ENCODE data around the gene BACH2. TPM values are rescaled to one million over a fixed set of nuclear protein-coding genes. Genes with fewer than 3 reads are reported as not detected.

The BACH2 gene
- polyA plus RNA-seq, 1 donor from 2014 or later, result 21.2 TPM

DNA sequence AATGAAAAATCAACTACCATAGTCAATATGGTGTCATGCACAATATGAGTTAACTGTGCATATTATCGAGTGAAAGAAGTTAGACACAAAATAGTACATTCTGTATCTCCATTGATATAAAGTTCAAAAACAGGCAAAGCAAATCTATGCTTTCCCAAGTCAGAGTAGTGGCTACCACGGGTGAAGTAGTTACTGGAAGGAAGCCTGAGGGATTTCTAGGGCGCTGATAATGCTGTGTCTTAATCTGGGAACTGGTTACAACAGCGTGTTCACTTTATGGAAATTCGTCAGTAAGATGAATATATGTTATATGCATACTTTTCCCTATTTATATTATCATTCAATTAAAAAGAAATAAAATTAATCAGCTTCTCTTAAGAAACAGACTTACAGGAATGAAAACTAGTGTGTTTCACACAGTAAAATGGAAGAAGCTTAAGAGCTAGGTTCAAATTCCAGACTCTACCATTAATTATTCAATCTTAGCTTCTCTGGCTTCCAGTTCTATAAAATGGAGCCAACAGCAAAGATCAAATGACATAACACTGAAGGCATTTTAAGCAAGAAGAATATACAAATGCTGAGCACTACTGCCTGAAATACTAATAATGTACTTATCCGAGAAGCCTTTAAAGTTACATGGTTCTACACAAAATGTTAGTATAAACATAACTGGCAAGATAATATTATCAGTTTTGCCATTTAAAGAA is 19.2 kb downstream of the BACH2 start:
- Mint-ChIP-seq H3K4me3 (peak overlapping the region in 1 of 4 donors; percentile 15), H3K9me3 (peaks cover 0 to 4% (median 0%) of the 10 kb centered on the region in 3 donors), H3K27me3 (peaks cover 1% of the 10 kb centered on the region), H3K4me1 (peaks cover 22 to 55% (median 46%) of the 10 kb centered on the region in 3 donors), H3K27ac (peak overlapping the region in 2 of 3 donors; percentile 46 to 68), H3K36me3 (no peaks in the 10 kb centered on the region)

DNA sequence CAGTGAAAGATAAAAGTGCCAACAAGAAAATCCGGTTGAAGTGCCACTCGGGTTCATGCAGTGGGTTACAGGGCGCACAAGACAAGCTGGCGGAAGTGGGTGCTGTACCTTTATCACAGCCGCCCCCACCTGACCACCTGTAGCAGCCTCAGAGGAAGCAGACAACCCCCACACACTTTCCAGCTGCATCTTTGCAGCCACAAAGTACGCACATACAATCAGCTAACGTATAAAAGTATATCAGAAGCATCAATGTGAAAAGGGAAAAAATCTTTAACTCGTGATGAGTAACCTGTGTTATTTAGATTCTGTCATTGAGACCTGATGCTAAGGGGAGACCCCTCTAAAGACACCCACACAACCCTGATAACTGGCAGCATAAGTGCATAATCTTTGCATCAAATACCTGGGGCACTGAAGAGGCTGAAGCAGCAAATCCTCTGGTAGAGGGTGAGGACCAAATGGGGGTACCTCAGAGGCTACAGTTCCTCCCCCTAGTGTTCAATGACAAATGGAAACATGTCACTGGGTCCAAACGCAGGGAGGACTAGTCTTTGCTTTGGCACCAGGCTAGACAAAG is 22.1 kb downstream of the BACH2 start:
- peak overlapping the region; percentile 88 to 98 (median 95) for H3K27ac Mint-ChIP-seq
- peaks cover 10% of the 10 kb centered on the region for H3K36me3 Mint-ChIP-seq
- H3K4me1 Mint-ChIP-seq, result peaks cover 32 to 54% (median 51%) of the 10 kb centered on the region in 3 donors
- peak overlapping the region; percentile 30 to 66 (median 52) for H3K4me3 Mint-ChIP-seq
- H3K27me3 Mint-ChIP-seq, result peaks cover 1% of the 10 kb centered on the region
- peaks cover 0 to 5% (median 2%) of the 10 kb centered on the region in 3 donors for H3K9me3 Mint-ChIP-seq

DNA sequence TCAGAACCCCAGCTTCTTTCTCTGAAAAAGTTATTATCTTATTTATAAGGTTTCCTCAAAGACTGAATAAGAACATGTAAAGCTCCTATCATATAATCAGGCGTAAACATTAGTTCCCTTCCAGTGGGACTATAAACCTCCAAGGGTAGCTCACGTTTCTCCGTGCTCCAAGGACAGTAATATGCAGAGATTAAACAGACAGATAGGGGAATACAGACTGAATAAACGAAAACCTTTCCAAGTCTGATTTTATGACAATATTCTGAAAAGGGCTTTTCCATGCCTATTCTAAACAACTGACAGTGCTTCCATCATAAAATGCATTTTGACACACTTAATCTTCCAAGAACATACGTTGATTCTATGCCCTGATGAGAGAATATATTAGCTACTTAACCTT is 22.8 kb downstream of the BACH2 start:
- H3K9me3 Mint-ChIP-seq, result peaks cover 0 to 5% (median 2%) of the 10 kb centered on the region in 3 donors
- peak overlapping the region in 3 of 4 donors; percentile 41 to 66 (median 64) for H3K4me3 Mint-ChIP-seq
- peaks cover 1% of the 10 kb centered on the region for H3K27me3 Mint-ChIP-seq
- peak overlapping the region; percentile 88 to 98 (median 95) for H3K27ac Mint-ChIP-seq
- H3K36me3 Mint-ChIP-seq, result peaks cover 10% of the 10 kb centered on the region
- peaks cover 32 to 55% (median 51%) of the 10 kb centered on the region in 3 donors for H3K4me1 Mint-ChIP-seq

DNA sequence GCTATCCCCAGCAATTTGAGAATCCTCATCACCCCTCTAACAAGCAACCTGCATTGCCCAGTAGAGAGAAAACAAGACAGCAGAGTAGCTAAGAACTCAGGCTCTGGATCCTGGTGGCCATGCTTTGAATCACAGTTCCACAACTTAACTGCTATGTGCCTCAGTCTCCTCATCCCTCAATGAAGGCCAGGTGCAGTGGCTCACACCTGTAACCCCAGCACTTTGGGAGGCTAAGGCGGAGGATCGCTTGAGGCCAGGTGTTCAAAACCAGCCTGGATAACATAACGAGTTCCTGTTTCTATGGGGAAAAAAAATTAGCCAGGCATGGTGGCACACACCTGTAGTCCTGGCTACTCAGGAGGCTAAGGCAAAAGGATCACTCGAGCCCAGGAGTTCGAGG is 23.7 kb downstream of the BACH2 start:
- peak overlapping the region; percentile 88 to 95 (median 91) for H3K27ac Mint-ChIP-seq
- peaks cover 10% of the 10 kb centered on the region for H3K36me3 Mint-ChIP-seq
- H3K9me3 Mint-ChIP-seq, result peaks cover 0 to 5% (median 2%) of the 10 kb centered on the region in 3 donors
- H3K4me3 Mint-ChIP-seq, result peak overlapping the region in 2 of 4 donors; percentile 0 to 23
- H3K4me1 Mint-ChIP-seq, result peaks cover 32 to 53% (median 44%) of the 10 kb centered on the region in 3 donors
- peaks cover 1% of the 10 kb centered on the region for H3K27me3 Mint-ChIP-seq

DNA sequence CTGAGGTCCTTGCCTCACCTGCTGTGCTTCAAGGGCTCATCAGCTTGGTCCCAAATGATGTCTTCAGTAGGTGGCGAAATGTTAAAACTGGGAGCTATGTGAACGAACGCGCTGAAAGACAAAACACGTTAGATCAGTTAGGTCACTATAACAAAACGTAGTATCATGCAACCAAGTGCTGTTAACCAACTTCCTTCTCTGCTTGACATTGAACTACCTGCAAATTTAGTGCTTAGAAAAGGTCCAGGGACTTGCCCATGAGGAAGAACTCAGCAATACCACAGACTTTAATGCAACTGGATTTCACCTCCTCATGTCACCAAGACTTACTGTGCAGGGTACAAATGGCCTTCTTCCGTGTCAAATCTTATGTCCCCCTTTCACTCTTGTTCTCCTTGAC is 24.8 kb downstream of the BACH2 start:
- Mint-ChIP-seq H3K4me3 (peak overlapping the region; percentile 3 to 79 (median 33)), H3K27me3 (peaks cover 1% of the 10 kb centered on the region), H3K4me1 (peaks cover 29 to 53% (median 40%) of the 10 kb centered on the region in 3 donors), H3K27ac (peak overlapping the region; percentile 88 to 95 (median 91)), H3K36me3 (peaks cover 10% of the 10 kb centered on the region), H3K9me3 (peaks cover 0 to 5% (median 2%) of the 10 kb centered on the region in 3 donors)

DNA sequence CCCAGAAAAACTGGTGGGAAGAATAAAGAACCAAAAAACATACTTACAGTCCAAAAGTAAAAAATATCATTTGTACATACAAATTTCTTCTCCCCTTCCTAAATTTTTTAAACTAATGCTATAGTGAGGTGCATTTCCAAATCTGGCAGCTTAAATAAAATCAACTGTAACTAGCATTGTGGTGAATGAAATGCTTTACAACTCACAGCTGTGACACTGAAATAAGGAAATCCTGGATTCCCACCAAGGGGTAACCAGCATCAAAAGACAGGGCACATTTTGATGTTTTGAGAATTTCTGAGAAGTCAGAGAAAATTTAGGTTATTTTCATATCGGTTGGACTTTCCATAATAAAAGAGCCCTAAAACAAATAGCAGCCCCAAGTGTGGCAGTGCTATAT is 27.3 kb downstream of the BACH2 start:
- no peaks in the 10 kb centered on the region for H3K27me3 Mint-ChIP-seq
- H3K27ac Mint-ChIP-seq, result no peak overlapping the region
- H3K36me3 Mint-ChIP-seq, result peaks cover 10% of the 10 kb centered on the region
- peaks cover 23 to 42% (median 36%) of the 10 kb centered on the region in 3 donors for H3K4me1 Mint-ChIP-seq
- no peak overlapping the region for H3K4me3 Mint-ChIP-seq
- H3K9me3 Mint-ChIP-seq, result peaks cover 0 to 5% (median 2%) of the 10 kb centered on the region in 3 donors

DNA sequence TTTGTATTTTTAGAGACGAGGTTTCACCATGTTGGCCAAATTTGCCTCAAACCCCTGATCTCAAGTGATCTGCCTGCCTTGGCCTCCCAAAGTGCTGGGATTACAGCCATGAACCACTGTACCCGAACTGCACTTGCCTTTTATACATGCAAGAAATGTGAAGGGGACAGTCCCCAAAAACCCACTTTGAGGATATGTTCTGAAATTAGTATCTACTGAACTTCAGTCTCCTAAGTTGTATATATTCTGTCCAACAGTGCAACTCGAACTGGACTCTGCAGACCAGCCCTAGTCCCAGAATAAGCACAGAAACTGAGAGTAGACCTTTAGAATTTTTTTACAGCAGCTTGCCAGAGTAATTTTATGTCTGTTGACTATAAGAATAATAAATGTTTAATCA is 28.5 kb downstream of the BACH2 start:
- H3K27me3 Mint-ChIP-seq, result no peaks in the 10 kb centered on the region
- peaks cover 0 to 5% (median 2%) of the 10 kb centered on the region in 3 donors for H3K9me3 Mint-ChIP-seq
- H3K4me3 Mint-ChIP-seq, result no peak overlapping the region
- peaks cover 10% of the 10 kb centered on the region for H3K36me3 Mint-ChIP-seq
- H3K27ac Mint-ChIP-seq, result peak overlapping the region in 2 of 3 donors; percentile 59 to 73
- H3K4me1 Mint-ChIP-seq, result peaks cover 14 to 34% (median 29%) of the 10 kb centered on the region in 3 donors

DNA sequence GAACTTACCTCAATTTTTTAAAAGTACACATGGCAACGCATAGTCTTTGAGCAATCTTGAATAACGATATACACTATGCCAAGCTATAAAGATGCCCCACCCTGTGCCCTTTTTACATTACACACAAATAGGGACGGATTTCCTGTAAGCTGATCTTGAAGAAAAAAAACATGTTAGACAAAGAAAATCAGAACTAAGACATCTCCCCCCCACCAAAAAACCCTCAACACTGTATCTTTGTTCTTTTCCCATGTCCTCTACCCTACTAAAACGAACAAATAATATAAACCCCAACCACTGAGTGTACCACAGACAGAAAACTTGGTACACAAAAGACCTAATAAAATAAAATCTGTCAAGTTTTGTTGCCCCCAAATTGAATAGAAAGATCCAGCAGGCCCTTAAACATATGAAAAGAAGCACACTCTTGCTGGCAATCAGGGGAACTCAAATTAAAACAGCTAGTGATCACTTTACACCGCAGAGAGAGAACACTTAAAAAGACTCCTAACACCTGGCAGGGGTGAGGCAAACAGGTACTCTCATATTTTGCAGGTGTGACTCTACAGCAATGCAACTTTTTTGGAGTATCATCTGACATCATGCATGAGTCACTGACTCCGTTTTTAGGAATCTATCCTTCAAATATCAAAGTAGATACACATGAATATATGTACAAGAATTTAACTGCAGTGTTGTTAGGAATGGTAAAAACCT is 29.6 kb downstream of the BACH2 start:
- H3K27ac Mint-ChIP-seq, result peak overlapping the region in 1 of 3 donors; percentile 39
- H3K27me3 Mint-ChIP-seq, result no peaks in the 10 kb centered on the region
- peak overlapping the region in 2 of 4 donors; percentile 17 to 47 for H3K4me3 Mint-ChIP-seq
- H3K4me1 Mint-ChIP-seq, result peaks cover 7 to 28% (median 18%) of the 10 kb centered on the region in 3 donors
- peaks cover 10% of the 10 kb centered on the region for H3K36me3 Mint-ChIP-seq
- peaks cover 0 to 5% (median 0%) of the 10 kb centered on the region in 3 donors for H3K9me3 Mint-ChIP-seq

DNA sequence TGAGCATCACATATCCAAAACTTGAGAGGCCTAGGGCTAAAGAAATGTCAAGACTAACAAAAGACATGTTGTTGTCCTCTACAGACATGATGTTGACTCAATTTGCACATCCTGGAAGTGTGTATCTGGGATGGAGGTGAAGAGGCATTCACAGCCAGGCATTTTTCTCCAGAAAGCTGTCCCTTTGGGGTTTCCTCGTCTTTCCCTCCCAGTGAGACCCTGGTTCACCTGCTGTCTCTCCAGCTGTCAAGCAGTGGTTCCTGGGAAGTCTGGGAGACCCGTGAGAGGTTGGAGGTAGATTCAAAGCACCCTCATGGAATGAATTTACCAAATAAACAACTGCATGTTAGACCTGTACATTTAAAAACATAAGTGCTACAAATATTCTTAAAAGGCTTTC is 32.1 kb downstream of the BACH2 start:
- no peak overlapping the region for H3K27ac Mint-ChIP-seq
- H3K4me3 Mint-ChIP-seq, result no peak overlapping the region
- peaks cover 2 to 24% (median 16%) of the 10 kb centered on the region in 3 donors for H3K4me1 Mint-ChIP-seq
- H3K36me3 Mint-ChIP-seq, result peaks cover 5% of the 10 kb centered on the region
- no peaks in the 10 kb centered on the region for H3K27me3 Mint-ChIP-seq
- H3K9me3 Mint-ChIP-seq, result no peaks in the 10 kb centered on the region

DNA sequence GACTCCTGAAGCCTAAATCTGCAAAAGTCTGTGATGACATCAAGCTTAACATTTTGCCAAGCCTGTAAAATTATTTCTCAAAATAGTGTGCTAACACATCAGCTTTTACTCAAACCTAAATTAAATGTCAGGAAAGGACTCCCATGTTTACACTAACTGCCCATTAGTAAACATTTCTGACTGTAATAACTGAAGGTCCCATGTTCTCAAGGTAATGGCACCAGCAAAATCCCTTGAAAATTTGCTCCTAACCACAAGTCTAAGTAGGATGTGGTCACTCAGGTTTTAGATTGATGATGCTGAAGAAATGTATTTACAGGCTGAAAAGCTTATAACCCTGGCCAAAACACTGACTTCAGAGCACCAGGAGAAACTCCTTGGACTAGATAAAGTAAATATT is 33.0 kb downstream of the BACH2 start:
- no peaks in the 10 kb centered on the region for H3K27me3 Mint-ChIP-seq
- H3K36me3 Mint-ChIP-seq, result peaks cover 5% of the 10 kb centered on the region
- no peak overlapping the region for H3K4me3 Mint-ChIP-seq
- H3K4me1 Mint-ChIP-seq, result peaks cover 2 to 20% (median 16%) of the 10 kb centered on the region in 3 donors
- H3K9me3 Mint-ChIP-seq, result no peaks in the 10 kb centered on the region
- H3K27ac Mint-ChIP-seq, result no peak overlapping the region

DNA sequence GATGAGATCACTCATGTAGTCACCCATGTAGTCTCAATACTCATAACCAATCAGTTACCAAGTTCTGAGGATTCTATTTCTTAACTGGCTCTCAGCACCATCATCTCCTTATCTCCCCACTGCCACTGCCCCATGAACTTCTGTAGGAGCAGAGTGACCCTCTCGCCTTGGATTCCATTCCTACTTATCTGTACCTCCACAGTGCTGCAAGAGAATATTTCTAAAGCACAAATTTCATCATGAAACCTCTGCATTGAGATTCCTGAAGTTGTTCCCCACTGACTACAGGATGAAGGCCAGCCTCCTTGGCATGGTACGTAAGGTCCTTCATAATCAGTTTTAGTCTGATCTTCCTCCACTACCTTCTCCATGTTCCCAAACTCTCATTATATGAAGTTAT is 34.8 kb downstream of the BACH2 start:
- Mint-ChIP-seq H3K4me1 (peaks cover 2 to 16% (median 13%) of the 10 kb centered on the region in 3 donors), H3K27me3 (no peaks in the 10 kb centered on the region), H3K36me3 (peaks cover 5% of the 10 kb centered on the region), H3K27ac (peak overlapping the region in 1 of 3 donors; percentile 52), H3K4me3 (no peak overlapping the region), H3K9me3 (peaks cover 0 to 2% (median 0%) of the 10 kb centered on the region in 3 donors)

DNA sequence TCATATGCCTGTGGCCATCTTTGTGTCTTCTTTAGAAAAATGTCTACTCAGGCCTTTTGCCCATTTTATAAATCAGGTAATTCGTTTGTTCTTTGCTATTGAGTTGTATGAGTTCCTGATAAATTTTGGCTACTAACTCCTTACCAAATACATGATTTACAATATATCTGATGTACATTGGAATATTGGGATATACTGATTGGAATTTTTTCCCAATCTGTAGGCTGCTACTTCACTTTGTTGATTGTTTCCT is 39.2 kb downstream of the BACH2 start:
- Mint-ChIP-seq H3K27ac (no peak overlapping the region), H3K4me1 (peaks cover 12 to 34% (median 17%) of the 10 kb centered on the region in 3 donors), H3K36me3 (peaks cover 8% of the 10 kb centered on the region), H3K27me3 (no peaks in the 10 kb centered on the region), H3K4me3 (no peak overlapping the region), H3K9me3 (peaks cover 0 to 5% (median 0%) of the 10 kb centered on the region in 3 donors)

DNA sequence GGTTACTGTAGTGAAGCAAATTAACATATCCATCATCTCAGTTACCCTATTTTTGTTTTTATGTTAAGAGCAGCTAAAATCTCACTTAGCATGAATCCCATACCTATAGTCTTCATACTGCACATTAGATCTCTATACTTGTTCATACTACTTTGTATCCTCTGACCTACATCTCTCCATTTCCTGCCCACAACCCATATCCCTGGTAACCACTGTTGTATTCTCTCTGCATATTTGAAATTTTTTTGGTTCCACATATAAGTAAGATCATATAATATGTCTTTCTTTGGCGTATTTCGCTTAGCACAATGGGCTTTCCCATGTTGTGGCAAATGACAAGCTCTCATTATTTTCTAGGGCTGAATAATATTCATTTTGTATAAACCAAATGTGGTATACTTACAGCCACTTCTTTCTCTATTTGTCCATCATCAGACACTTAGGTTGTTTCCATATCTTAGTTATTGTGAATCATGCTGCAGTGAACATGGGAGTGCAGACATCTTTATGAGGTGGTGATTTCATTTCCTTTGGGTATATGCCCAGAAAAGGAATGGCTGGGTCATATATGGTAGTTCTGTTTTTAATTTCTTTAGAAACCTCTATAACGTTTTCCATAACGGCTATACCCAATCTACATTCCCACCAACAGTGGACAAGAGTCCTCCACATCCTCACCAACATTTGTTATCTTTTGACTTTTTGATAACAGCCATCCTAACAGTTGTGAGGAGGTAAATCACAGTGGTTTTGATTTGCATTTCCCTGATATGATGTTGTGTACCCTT is 39.8 kb downstream of the BACH2 start:
- Mint-ChIP-seq H3K4me1 (peaks cover 17 to 36% (median 19%) of the 10 kb centered on the region in 3 donors), H3K27me3 (no peaks in the 10 kb centered on the region), H3K27ac (peak overlapping the region in 1 of 3 donors; percentile 40), H3K4me3 (no peak overlapping the region), H3K36me3 (peaks cover 8% of the 10 kb centered on the region), H3K9me3 (peaks cover 0 to 5% (median 0%) of the 10 kb centered on the region in 3 donors)

DNA sequence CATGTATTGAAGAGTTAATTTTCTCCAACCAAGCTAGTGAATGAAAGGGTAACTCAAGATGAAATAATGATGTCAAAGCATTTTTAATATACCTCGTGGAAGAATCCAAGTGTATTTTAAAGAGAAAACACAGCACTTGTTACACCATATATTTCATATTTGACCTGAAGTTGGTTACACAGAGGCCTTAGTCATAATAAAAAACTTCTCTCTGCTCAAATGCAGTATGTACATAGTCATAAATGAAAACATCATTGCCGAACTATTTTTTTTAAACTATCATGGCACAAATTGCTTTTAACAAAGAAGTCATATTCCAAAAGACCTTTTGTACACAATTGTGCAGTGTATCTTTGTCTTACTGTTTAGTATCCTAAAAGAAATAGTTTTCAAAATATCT is 43.0 kb downstream of the BACH2 start:
- H3K4me3 Mint-ChIP-seq, result no peak overlapping the region
- no peaks in the 10 kb centered on the region for H3K27me3 Mint-ChIP-seq
- peaks cover 5% of the 10 kb centered on the region for H3K36me3 Mint-ChIP-seq
- peaks cover 18 to 42% (median 26%) of the 10 kb centered on the region in 3 donors for H3K4me1 Mint-ChIP-seq
- H3K9me3 Mint-ChIP-seq, result peaks cover 0 to 5% (median 0%) of the 10 kb centered on the region in 3 donors
- no peak overlapping the region for H3K27ac Mint-ChIP-seq
